Activated B cell treated with CpG ODN at 0.5 μM for 24 hours (primary cell): ENCODE results near the gene LSM14A. TPM values are rescaled to one million over a fixed set of nuclear protein-coding genes. Genes with fewer than 3 reads are reported as not detected.

Experiments used
- ATAC-seq: fragments of 200-7000 bp; cut with Tn5 transposase; one replicate; pipeline ENCODE4 v1.10.0; 2021; ENCODE audit warnings: low read depth, mild to moderate bottlenecking, moderate library complexity
- CTCF ChIA-PET: fragments of 350-600 bp; sonication (Branson Sonifier 250); formaldehyde crosslinking; loops from one replicate; lab custom pipeline; 2021; ENCODE audit warnings: antibody characterized with exemption; lab: Charles Lee
- POLR2A ChIA-PET: fragments of 350-600 bp; sonication (Branson Sonifier 250); formaldehyde crosslinking; loops from one replicate; lab custom pipeline; 2021; ENCODE audit warnings: antibody characterized with exemption; lab: Charles Lee
- DNase-seq: peaks from one replicate; pipeline ENCODE4 v3.0.0; 2022
- H3K27ac Mint-ChIP-seq: one replicate; pipeline ENCODE4 v1.8.0; 2020; ENCODE audit warnings: mixed read lengths
- H3K27me3 Mint-ChIP-seq: one replicate; pipeline ENCODE4 v1.8.0; 2021; ENCODE audit warnings: mixed read lengths
- H3K36me3 Mint-ChIP-seq: one replicate; pipeline ENCODE4 v1.8.0; 2021; ENCODE audit warnings: low read depth, mixed read lengths
- H3K4me1 Mint-ChIP-seq: one replicate; pipeline ENCODE4 v1.8.0; 2021; ENCODE audit warnings: mixed read lengths
- H3K4me3 Mint-ChIP-seq: one replicate; pipeline ENCODE4 v1.8.0; 2020; ENCODE audit warnings: mild to moderate bottlenecking, mixed read lengths
- H3K9me3 Mint-ChIP-seq: one replicate; pipeline ENCODE4 v1.8.0; 2020; ENCODE audit warnings: mixed read lengths
- intact Hi-C: fragments of 100-400 bp; cut with micrococcal nuclease; formaldehyde crosslinking; loops from one replicate; pipeline ENCODE4 v1.15.1; 2024
- total RNA-seq: library from RNA; stranded (reverse); gene quantifications from 2 replicates; pipeline ENCODE4 v1.2.3, GENCODE V29; 2022
- TF ChIP-seq, protein P1 (sequence below): fragments of 200-600 bp; IDR thresholded peaks from one replicate; pipeline ENCODE4 v1.8.0; 2022; ENCODE audit warnings: antibody characterized with exemption, mild to moderate bottlenecking

Gene LSM14A
- total RNA-seq, 1 donor from 2014 or later, result 136 TPM

DNA sequence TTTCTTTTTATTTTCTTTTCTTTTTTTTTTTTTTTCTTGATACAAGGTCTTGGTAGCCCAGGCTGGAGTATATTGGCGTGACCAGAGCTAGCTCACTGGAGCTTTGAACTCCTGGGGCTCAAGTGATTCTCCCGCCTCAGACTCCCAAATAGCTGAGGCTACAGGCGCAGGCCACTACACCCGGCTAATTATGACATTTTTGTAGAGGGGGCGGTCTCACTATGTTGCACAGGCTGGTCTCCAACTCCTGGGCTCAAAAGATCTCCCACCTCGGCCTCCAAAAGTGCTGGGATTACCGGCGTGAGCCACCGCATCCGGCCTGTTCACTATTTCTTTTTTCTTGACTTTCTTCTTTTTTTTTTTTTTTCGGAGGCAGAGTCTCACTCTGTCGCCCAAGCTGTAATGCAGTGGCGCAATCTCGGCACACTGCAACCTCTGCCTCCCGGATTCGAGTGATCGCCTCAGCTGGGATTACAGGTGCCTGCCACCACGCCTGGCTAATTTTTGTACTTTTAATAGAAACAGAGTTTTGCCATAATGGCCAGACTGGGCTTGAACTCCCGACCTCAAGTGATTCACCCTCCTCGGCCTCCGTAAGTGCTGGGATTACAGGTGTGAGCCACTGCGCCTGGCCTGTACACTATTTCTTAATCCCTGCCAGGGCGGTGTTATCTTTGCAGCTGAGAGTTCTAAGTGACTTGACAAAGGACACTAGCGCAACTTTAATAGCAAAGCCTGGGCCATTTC, 37.1 kb upstream of the LSM14A start:
- Mint-ChIP-seq H3K27ac (peak overlapping the region; percentile 91), H3K9me3 (no peaks in the 10 kb centered on the region), H3K36me3 (no peaks in the 10 kb centered on the region), H3K27me3 (no peaks in the 10 kb centered on the region), H3K4me1 (peaks cover 5% of the 10 kb centered on the region), H3K4me3 (peak overlapping the region; percentile 93)
- TF ChIP-seq, protein P1, sequence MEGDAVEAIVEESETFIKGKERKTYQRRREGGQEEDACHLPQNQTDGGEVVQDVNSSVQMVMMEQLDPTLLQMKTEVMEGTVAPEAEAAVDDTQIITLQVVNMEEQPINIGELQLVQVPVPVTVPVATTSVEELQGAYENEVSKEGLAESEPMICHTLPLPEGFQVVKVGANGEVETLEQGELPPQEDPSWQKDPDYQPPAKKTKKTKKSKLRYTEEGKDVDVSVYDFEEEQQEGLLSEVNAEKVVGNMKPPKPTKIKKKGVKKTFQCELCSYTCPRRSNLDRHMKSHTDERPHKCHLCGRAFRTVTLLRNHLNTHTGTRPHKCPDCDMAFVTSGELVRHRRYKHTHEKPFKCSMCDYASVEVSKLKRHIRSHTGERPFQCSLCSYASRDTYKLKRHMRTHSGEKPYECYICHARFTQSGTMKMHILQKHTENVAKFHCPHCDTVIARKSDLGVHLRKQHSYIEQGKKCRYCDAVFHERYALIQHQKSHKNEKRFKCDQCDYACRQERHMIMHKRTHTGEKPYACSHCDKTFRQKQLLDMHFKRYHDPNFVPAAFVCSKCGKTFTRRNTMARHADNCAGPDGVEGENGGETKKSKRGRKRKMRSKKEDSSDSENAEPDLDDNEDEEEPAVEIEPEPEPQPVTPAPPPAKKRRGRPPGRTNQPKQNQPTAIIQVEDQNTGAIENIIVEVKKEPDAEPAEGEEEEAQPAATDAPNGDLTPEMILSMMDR, result no peak
- DNase-seq (no peak), ATAC-seq (no peak)
- ChIA-PET CTCF (interaction anchor here (1.0 kb wide), 1 partner anchor 13 kb away, joined by 3 read pairs; no protein-coding TSS in a partner anchor), POLR2A (interaction anchor here (0.6 to 1.9 kb wide), 9 partner anchors 8 to 958 kb away, joined by 3 to 28 read pairs (median 5); partner anchors contain the start of genes KCTD15 and LSM14A)
- intact Hi-C loops, result no loop called here

DNA sequence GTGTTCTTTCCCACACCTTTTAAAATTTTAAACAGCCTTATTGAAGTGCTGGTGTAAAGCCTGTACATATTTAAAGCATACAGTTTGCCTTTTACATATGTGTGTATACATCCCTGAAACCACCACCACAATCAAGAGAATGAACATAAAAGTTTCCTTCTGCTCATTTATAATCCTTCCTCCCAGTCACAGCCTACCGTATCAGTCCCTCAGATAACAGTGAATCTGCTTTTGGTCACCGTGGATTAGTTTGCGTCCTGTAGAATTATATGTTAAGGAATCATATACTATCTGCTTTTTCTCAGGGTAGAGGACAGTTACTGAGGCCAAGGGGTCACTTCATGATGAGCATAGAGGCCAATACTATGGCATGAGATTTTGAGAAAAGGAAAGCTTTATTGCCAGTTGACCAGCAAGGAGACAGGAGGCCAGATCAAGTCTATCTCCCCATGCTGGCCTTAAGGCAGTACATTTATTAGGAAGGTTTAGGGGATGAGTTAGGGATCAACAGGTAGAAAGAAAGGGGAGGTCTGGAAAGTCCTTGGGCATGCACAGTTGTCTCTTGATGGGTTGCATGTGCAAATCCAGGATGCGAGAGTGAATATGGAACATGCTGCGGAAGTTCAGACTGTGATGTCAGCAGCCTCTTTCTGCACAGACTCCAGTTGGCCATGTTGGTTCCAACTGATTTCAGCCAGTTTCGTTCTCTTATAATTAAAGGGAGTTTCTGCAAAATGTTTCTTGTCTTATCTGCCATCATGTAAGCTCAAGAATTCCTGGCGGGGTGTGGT, 36.3 kb upstream of the LSM14A start:
- POLR2A ChIA-PET, result no interaction called here
- intact Hi-C loops, result no loop called here

DNA sequence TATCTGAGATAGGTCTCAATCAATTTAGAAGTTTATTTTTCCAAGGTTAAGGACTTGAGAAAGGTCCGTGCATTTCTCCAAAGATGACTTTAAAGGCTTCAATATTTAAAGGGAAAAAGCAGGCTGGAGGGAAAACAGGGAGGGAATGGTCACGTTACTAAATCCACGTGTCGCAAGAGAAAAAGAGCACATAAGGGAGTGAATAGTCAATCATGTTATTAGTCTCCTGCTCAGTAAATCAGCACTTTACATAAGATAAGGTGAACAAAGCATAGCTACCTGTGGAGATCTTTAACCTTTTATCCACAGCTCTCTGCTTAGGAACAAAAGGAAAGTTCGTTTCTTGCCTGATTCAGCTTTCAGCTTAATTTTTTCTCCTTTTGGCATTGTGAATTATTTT, 31.3 kb upstream of the LSM14A start:
- Mint-ChIP-seq H3K27ac (no peak overlapping the region), H3K4me1 (peaks cover 1% of the 10 kb centered on the region), H3K9me3 (no peaks in the 10 kb centered on the region), H3K4me3 (no peak overlapping the region), H3K36me3 (no peaks in the 10 kb centered on the region), H3K27me3 (peaks cover 3% of the 10 kb centered on the region)
- intact Hi-C loops, result no loop called here
- ChIA-PET CTCF (no interaction called here), POLR2A (interaction anchor here (0.6 kb wide), 1 partner anchor 1560 kb away, joined by 3 read pairs; the partner anchor contains the start of gene PDCD5)
- no peak for ATAC-seq
- TF ChIP-seq, protein P1, result no peak
- no peak for DNase-seq

More for the DNA sequence above, 36.3 kb upstream of the LSM14A start:
- Mint-ChIP-seq H3K36me3 (no peaks in the 10 kb centered on the region), H3K9me3 (no peaks in the 10 kb centered on the region), H3K27me3 (no peaks in the 10 kb centered on the region), H3K4me1 (peaks cover 5% of the 10 kb centered on the region), H3K27ac (peak overlapping the region; percentile 91), H3K4me3 (peak overlapping the region; percentile 93)
- DNase-seq (no peak), ATAC-seq (no peak)
- TF ChIP-seq, protein P1, result no peak
- CTCF ChIA-PET, result no interaction called here

DNA sequence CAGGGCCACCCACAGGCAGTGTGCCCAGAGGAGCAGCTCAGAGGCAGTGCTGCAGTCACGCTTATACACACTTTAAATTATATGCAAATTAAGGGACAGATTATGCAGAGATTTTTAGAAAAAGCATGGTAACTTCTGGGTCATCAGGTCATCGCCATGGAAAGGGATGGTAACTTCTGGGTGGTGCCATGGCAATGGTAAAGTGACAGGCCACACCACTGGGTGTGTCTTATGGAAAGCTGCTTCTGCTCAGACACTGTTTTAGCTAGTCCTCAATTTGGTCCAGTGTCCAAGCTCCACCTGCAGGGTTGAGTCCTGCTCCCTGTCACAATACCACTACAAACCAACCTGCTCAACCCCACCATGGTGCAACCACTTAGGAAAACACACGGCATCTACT, 29.9 kb upstream of the LSM14A start:
- H3K4me3 Mint-ChIP-seq, result no peak overlapping the region
- no peaks in the 10 kb centered on the region for H3K9me3 Mint-ChIP-seq
- H3K27me3 Mint-ChIP-seq, result peaks cover 3% of the 10 kb centered on the region
- TF ChIP-seq, protein P1, result no peak
- ChIA-PET CTCF (no interaction called here), POLR2A (interaction anchor here (0.7 to 1.9 kb wide), 2 partner anchors 8 to 29 kb away, joined by 4 to 7 read pairs; no protein-coding TSS in a partner anchor)
- ATAC-seq (no peak), DNase-seq (no peak)
- H3K36me3 Mint-ChIP-seq, result no peaks in the 10 kb centered on the region
- peaks cover 1% of the 10 kb centered on the region for H3K4me1 Mint-ChIP-seq
- no peak overlapping the region for H3K27ac Mint-ChIP-seq
- intact Hi-C loops, result no loop called here
